ENCODE measurements around the gene CACNA2D4. TPM values are rescaled to one million over a fixed set of nuclear protein-coding genes. Genes with fewer than 3 reads are reported as not detected.

Gene CACNA2D4
- total RNA-seq, 1 experiment from 2014 or later = 1.7 TPM

DNA sequence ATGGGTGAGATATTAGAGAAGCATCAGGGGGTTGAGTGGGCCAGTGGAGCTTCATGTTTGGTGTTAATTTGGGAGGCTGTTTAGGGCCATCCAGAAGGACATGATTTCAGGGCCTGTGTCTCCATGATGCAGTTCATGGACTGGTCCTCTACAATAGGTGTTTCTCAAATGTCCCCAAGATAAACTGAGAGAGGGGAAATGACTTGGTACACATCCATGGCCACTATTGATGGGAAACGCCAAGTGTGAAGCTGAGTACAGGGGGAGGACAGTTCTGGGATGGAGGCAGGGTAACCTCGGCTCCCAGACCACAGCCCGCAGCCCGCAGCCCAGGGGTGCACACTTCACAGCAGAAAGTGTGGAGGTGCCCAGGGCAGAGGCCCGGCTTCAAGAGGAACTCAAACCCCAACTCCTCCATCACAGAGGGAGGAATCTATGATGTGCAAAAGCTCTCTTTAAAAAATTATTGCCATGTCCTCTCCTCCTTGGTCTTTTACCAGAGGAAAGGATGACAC is 33.3 kb downstream of the CACNA2D4 start (continued):
- TF ChIP-seq, protein P1, sequence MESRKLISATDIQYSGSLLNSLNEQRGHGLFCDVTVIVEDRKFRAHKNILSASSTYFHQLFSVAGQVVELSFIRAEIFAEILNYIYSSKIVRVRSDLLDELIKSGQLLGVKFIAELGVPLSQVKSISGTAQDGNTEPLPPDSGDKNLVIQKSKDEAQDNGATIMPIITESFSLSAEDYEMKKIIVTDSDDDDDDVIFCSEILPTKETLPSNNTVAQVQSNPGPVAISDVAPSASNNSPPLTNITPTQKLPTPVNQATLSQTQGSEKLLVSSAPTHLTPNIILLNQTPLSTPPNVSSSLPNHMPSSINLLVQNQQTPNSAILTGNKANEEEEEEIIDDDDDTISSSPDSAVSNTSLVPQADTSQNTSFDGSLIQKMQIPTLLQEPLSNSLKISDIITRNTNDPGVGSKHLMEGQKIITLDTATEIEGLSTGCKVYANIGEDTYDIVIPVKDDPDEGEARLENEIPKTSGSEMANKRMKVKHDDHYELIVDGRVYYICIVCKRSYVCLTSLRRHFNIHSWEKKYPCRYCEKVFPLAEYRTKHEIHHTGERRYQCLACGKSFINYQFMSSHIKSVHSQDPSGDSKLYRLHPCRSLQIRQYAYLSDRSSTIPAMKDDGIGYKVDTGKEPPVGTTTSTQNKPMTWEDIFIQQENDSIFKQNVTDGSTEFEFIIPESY (IDR thresholded peaks at IDR 0.05; ENCODE audit: extremely low read depth, insufficient replicate concordance, low read length) = no peak
- TF ChIP-seq ZNF274 (IDR thresholded peaks at IDR 0.05; ENCODE audit: low read depth, low read length) = no peak

DNA sequence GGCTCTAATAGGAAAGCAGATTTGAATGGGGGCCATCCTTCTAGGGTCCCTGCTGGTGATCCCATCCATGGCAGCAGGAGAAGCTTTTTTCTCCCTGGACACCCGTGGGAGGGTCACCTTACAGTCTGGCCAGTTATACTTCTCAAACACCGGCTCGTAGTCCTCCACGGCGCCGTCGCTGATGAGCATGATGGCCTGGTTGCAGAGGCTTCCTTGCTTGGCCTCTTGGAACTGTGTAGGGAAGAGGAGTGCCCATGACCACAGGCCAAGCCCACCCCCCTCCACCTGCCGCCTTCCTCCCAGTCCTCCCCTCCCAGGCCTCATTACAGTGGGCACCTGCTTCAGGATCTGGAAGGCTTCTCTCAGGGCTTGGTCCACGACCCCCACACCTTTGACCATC is 33.8 kb downstream of the CACNA2D4 start:
- Histone ChIP-seq H3K4me2 (ENCODE audit: low read length) (no peak overlapping the region), H3K79me2 (ENCODE audit: insufficient read depth, low read length) (no peaks in the 10 kb centered on the region), H3K9ac (ENCODE audit: low read length) (no peak overlapping the region), H3K36me3 (ENCODE audit: control insufficient read depth in 1 of 2, insufficient read depth in 2 of 2, low read length in 2 of 2) (no peaks in the 10 kb centered on the region), H3K27ac (ENCODE audit: low read depth, low read length) (no peak overlapping the region), H3K27me3 (ENCODE audit: insufficient read depth, low read length) (no peaks in the 10 kb centered on the region), H3K4me1 (ENCODE audit: control insufficient read depth in 1 of 2, insufficient read depth in 2 of 2, low read length in 2 of 2) (no peaks in the 10 kb centered on the region), H2AFZ (ENCODE audit: low read depth, low read length, poor library complexity, severe bottlenecking) (no peak overlapping the region), H3K4me3 (replicated peaks in 1 of 2; ENCODE audit: low read depth in 1 of 2, low read length in 2 of 2) (no peak overlapping the region), H4K20me1 (ENCODE audit: insufficient read depth) (no peaks in the 10 kb centered on the region), H3K9me2 (ENCODE audit: insufficient read depth) (no peaks in the 10 kb centered on the region), H3K9me3 (ENCODE audit: control insufficient read depth in 1 of 2, insufficient read depth in 1 of 2, low read depth in 1 of 2, low read length in 2 of 2) (no peaks in the 10 kb centered on the region)
- TF ChIP-seq, protein P1 (IDR thresholded peaks at IDR 0.05; ENCODE audit: extremely low read depth, insufficient replicate concordance, low read length) = no peak
- TF ChIP-seq RAD21 (IDR thresholded peaks at IDR 0.05; ENCODE audit: low read depth) = no peak
- no peak for TF ChIP-seq YY1 (IDR thresholded peaks at IDR 0.05; ENCODE audit: extremely low read depth, insufficient replicate concordance, low read depth, low read length)
- no peak for TF ChIP-seq CEBPB (IDR thresholded peaks at IDR 0.05; ENCODE audit: low read depth)
- no peak for TF ChIP-seq FOSL1 (IDR thresholded peaks at IDR 0.05; ENCODE audit: low read depth)
- no peak for TF ChIP-seq EGR1 (IDR thresholded peaks at IDR 0.05; ENCODE audit: low read depth)
- TF ChIP-seq, protein P2, sequence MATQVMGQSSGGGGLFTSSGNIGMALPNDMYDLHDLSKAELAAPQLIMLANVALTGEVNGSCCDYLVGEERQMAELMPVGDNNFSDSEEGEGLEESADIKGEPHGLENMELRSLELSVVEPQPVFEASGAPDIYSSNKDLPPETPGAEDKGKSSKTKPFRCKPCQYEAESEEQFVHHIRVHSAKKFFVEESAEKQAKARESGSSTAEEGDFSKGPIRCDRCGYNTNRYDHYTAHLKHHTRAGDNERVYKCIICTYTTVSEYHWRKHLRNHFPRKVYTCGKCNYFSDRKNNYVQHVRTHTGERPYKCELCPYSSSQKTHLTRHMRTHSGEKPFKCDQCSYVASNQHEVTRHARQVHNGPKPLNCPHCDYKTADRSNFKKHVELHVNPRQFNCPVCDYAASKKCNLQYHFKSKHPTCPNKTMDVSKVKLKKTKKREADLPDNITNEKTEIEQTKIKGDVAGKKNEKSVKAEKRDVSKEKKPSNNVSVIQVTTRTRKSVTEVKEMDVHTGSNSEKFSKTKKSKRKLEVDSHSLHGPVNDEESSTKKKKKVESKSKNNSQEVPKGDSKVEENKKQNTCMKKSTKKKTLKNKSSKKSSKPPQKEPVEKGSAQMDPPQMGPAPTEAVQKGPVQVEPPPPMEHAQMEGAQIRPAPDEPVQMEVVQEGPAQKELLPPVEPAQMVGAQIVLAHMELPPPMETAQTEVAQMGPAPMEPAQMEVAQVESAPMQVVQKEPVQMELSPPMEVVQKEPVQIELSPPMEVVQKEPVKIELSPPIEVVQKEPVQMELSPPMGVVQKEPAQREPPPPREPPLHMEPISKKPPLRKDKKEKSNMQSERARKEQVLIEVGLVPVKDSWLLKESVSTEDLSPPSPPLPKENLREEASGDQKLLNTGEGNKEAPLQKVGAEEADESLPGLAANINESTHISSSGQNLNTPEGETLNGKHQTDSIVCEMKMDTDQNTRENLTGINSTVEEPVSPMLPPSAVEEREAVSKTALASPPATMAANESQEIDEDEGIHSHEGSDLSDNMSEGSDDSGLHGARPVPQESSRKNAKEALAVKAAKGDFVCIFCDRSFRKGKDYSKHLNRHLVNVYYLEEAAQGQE (IDR thresholded peaks at IDR 0.05; ENCODE audit: low read depth) = no peak
- intact Hi-C loops (cut with micrococcal nuclease) = no loop called here
- no peak for ATAC-seq
- POLR2A ChIA-PET = no interaction called here
- BruUV-seq (replicated peaks) = no TSS peak
- no peak for DNase-seq (ENCODE audit: low read depth, low spot score)
- RAD21 ChIA-PET (ENCODE audit: low non-redundant PET in 1 of 2, low total read pairs in 2 of 2, uncharacterized antibody in 2 of 2, unreplicated experiment in 2 of 2) = no interaction called here
- CTCF ChIA-PET = no interaction called here
